Endothelial cell of umbilical vein (primary cell): ENCODE results near the gene HSP90AB1.
A peak's percentile ranks its signal among the peaks of the same experiment; 100 is the strongest.

Experiments
- EZH2 ChIP-seq: IDR thresholded peaks from 2 replicates; pipeline ENCODE4 v1.6.1; 2012; ENCODE audit warnings: borderline replicate concordance, low read depth, mild to moderate bottlenecking, moderate library complexity, low read length, inconsistent platforms; ENCODE audit not compliant: severe bottlenecking
- FOS ChIP-seq: IDR thresholded peaks from 2 replicates; pipeline ENCODE4 v1.6.1; 2011; ENCODE audit warnings: mild to moderate bottlenecking, low read length, moderate library complexity, borderline replicate concordance; ENCODE audit not compliant: insufficient read depth
- POLR2A ChIP-seq: IDR thresholded peaks from 2 replicates; pipeline ENCODE4 v1.6.1; 2012; ENCODE audit warnings: low read depth, mild to moderate bottlenecking, control low read depth, low read length
- POLR2AphosphoS5 ChIP-seq: IDR thresholded peaks from 2 replicates; pipeline ENCODE4 v1.6.1; 2012; ENCODE audit warnings: low read depth, mild to moderate bottlenecking, control low read depth, low read length, moderate library complexity; ENCODE audit not compliant: insufficient read depth
- TF ChIP-seq, protein P1 (sequence below), 2 donors: IDR thresholded peaks; 1 replicate in 1 of 2; 2 replicates in 1 of 2; pipeline ENCODE4 v1.5.1; 2011; ENCODE audit warnings: low read length in 2 of 2, mild to moderate bottlenecking in 2 of 2, moderate library complexity in 2 of 2, control low read depth in 1 of 2, inconsistent platforms in 1 of 2, low read depth in 1 of 2; ENCODE audit not compliant: insufficient read depth in 1 of 2; ENCODE audit errors: extremely low read depth in 1 of 2
- TF ChIP-seq, protein P2 (sequence below): IDR thresholded peaks from 2 replicates; pipeline ENCODE4 v1.6.1; 2011; ENCODE audit not compliant: insufficient read depth, insufficient read length

DNA sequence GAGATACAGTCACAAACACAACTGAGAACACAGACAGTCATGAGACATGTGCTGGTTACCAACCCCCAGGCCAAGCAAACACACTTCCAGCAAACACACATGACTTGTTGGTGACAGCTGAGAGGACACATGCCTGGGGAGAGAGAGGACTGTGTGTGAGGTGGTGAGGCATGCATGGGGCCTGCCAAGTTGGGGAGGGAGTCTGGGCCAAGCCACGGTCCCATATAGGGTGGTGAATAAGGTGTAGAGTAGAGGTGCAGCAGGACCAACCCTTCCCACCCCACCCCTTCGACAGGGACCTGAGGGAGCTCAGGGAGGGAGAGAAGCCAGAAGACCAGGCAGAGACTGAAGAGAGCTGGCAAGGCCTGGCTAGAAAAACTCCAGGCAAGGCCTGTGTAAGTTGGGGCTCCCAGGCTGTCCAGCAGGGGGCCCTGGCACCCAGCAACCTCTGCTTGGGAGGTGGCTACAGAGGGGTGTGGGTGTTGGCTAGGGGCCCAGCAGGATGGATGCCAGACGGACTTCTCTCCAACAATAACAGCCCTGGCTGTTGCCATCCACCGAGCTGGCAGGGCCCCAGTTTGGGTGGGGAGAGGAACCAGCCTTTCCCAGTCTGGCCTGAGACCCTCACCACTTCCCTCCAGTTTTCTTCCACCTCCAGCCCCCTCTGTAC lies 25.5 kb upstream of the HSP90AB1 start:
- no peak for TF ChIP-seq POLR2A
- TF ChIP-seq, protein P1, sequence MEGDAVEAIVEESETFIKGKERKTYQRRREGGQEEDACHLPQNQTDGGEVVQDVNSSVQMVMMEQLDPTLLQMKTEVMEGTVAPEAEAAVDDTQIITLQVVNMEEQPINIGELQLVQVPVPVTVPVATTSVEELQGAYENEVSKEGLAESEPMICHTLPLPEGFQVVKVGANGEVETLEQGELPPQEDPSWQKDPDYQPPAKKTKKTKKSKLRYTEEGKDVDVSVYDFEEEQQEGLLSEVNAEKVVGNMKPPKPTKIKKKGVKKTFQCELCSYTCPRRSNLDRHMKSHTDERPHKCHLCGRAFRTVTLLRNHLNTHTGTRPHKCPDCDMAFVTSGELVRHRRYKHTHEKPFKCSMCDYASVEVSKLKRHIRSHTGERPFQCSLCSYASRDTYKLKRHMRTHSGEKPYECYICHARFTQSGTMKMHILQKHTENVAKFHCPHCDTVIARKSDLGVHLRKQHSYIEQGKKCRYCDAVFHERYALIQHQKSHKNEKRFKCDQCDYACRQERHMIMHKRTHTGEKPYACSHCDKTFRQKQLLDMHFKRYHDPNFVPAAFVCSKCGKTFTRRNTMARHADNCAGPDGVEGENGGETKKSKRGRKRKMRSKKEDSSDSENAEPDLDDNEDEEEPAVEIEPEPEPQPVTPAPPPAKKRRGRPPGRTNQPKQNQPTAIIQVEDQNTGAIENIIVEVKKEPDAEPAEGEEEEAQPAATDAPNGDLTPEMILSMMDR (IDR thresholded peaks at IDR 0.05; ENCODE audit: extremely low read depth in 1 of 2, insufficient read depth in 1 of 2, low read depth in 1 of 2, low read length in 2 of 2) = peak; percentile 89 to 98
- TF ChIP-seq POLR2AphosphoS5 = peak; percentile 92
- TF ChIP-seq, protein P2, sequence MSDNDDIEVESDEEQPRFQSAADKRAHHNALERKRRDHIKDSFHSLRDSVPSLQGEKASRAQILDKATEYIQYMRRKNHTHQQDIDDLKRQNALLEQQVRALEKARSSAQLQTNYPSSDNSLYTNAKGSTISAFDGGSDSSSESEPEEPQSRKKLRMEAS = no peak
- TF ChIP-seq EZH2 = no peak
- no peak for TF ChIP-seq FOS
